Heart left ventricle (tissue), 13 donors: ENCODE results near the gene SPINK13.

Experiments
- POLR2A ChIP-seq, 2 donors: fragments of 450-650 bp; IDR thresholded peaks; one replicate each; pipeline ENCODE4 v1.6.1; 2017; ENCODE audit warnings: antibody characterized with exemption in 2 of 2, mild to moderate bottlenecking in 2 of 2, moderate library complexity in 2 of 2
- TF ChIP-seq, protein P1 (sequence below), 12 donors: fragments of 200-600 bp; sonication (generic) in 4 of 12; IDR thresholded peaks; one replicate each; pipeline versions ENCODE4 v1.5.0 to v1.8.0; 2018 to 2022; ENCODE audit warnings: antibody characterized with exemption in 12 of 12, mild to moderate bottlenecking in 5 of 12
- donor health status: ischemic (EF 13 %, LVEDD 7.1; RV severe dilation, severe dysfunction).
- donor health status: DM: no; HTN: yes; CAD: no.
- donor health status: DM: no; HTN: no; CAD: no.
- donor health status: ischemic (EF 25% LVEDD 6.9; RV normal size, moderate dysfunction).
- donor health status: ischemic (EF 25% LVEDD 5.7; RV mildly dilated, moderate dysfunction).
- donor health status: ischemic (EF 35%, LVEDD 5.7; RV mildly dilated, moderate dysfunction).
- donor health status: nonischemic (EF 11% LVEDD 7.7; RV severe dilation, severe dysfunction).
- donor health status: DM: yes; HTN: yes; CAD: no.
- donor health status: PGD.
- donor health status: ischemic (EF 29% LVEDD 5.4; RV normal size, mild dysfunction).
- donor health status: nonischemic (EF 23%, LVEDD 6.1; RV moderate dilation, normal function).

DNA sequence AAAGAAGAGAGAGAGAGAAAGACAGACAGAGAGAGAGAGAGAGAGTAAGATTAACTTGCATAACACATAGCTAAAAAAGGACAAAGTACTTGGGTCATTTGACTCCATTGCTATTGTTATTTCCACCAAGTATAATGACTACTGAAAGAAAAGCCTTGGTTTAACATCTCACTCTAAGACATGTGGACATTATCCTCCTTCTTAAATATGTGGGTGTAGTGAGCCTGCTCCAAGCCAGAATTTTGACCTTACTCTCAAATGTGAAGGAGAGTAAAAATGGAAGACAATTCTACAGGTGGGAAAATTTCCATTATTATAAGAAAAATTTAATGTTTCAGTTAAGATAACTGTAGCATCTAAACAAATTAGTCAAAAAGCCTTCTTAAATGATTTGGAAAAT, 38.8 kb upstream of the SPINK13 start:
- TF ChIP-seq, protein P1, sequence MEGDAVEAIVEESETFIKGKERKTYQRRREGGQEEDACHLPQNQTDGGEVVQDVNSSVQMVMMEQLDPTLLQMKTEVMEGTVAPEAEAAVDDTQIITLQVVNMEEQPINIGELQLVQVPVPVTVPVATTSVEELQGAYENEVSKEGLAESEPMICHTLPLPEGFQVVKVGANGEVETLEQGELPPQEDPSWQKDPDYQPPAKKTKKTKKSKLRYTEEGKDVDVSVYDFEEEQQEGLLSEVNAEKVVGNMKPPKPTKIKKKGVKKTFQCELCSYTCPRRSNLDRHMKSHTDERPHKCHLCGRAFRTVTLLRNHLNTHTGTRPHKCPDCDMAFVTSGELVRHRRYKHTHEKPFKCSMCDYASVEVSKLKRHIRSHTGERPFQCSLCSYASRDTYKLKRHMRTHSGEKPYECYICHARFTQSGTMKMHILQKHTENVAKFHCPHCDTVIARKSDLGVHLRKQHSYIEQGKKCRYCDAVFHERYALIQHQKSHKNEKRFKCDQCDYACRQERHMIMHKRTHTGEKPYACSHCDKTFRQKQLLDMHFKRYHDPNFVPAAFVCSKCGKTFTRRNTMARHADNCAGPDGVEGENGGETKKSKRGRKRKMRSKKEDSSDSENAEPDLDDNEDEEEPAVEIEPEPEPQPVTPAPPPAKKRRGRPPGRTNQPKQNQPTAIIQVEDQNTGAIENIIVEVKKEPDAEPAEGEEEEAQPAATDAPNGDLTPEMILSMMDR (IDR thresholded peaks at IDR 0.05) = no peak
- TF ChIP-seq POLR2A (IDR thresholded peaks at IDR 0.05) = no peak
